GM18907 (cell line): ENCODE results near the gene PIAS3.

ENCODE experiments used
- ATAC-seq: cut with Tn5 transposase; IDR thresholded peaks from one replicate; pipeline ENCODE4 v1.9.1; 2021; ENCODE audit warnings: mild to moderate bottlenecking, moderate library complexity; ENCODE audit not compliant: unreplicated experiment

The PIAS3 gene

GRCh38 chr1:145858901-145859490 lies at the start of gene PIAS3:
TSS of gene PIAS3 (minus strand) at chr1:145859081. CDS start at chr1:145858990, 91 bp downstream.
- peak; percentile 83 for ATAC-seq

DNA sequence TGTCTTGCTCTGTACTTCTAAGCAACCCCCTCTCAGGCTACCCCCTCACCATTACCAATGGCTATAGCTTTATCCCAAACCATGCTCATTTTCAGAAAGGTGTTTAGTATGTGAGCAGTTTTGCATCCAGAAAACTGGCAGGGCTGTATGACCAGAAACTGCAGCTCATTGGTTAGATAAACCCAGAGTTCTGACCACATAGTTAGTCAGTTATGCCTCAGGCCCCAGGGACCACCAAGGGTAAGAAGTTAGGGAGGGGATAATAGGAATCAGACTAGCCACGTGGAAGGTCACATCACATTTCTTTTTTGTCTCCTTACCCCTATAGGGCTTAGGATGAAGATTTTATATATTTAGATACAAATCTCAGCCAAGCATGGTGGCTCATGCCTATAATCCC lies 49.8 kb upstream of the PIAS3 start:
- ATAC-seq = no peak

DNA sequence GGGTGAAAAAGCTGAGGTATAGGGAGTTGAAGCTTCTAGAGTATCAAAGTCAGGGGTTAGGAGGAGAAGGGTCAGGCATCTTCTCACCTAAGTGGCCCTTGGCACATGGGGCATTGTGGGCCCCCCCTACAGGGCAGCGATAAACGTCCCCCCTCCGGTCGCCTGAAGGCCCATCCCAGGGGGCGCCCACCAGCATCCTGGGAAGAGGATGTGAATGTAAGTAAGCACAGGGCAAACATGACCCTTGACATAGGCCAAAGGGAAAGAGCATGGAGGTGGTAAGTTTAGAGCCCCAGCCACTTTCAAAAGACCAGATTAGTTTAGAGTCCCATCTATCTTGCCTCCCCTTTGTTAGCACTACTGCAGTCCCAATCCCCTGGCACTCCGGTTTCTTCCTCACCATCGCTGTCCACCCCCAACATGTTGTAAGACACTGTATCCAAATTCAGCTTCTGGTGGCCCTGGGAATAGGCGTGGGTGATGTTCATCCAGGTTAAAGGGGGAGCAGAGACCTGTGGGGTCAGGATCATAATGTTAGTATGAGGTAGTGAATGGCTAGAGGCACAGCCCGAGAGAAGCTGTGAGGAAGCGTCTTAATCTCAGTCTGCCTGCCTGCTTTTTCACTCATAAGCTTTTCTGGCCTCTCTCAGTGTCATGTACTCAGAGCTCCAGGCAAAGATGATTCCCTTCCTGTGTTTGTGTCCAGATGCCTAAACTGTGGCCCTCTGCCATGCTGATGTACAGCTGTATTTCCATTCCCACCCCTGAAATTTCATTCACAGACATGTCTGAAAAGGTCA lies 48.3 kb upstream of the PIAS3 start:
- ATAC-seq = no peak

DNA sequence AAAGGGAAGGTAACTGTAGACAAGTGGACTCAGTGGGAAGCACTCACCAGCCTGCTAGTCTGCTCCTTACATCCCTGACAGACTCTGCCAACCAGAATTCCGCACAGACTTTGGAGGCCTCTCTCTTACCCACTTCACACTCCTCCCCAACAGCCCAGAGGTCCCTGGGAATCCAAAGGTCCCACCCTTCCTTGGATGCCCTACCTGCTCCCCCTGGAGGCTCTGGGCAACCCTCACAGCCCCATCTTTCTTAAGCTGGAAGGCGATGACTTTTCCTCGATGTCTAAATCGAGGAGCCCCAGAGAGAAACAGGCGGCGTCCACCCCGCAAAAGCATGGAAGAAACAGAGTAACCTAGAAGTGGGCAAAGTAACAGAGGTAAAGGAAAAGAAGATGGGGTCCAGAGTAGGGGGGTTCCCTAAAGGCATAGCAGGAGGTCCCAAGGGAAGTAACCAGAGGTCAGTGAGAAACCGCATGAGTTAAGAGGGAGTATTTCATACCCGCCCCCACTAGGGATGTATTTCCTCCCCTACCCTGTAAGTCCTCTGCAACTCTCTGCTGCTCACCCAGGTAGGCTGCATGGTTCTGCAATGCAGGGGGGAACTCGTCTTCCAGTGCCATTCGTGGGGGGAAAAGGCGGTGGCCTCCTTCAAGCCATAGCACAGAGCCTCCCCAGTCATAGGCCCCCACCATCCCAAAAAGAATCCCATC lies 42.6 kb upstream of the PIAS3 start:
- ATAC-seq = no peak

GRCh38 chr1:145898756-145899155 lies 39.9 kb upstream of the PIAS3 start:
- ATAC-seq = no peak

GRCh38 chr1:145897969-145898368 lies 39.1 kb upstream of the PIAS3 start:
- no peak for ATAC-seq

- no peak for ATAC-seq
Observed at GRCh38 chr1:145895471-145895870, 36.6 kb upstream of the PIAS3 start.

GRCh38 chr1:145893306-145894055 lies 34.6 kb upstream of the PIAS3 start:
- ATAC-seq = no peak

DNA sequence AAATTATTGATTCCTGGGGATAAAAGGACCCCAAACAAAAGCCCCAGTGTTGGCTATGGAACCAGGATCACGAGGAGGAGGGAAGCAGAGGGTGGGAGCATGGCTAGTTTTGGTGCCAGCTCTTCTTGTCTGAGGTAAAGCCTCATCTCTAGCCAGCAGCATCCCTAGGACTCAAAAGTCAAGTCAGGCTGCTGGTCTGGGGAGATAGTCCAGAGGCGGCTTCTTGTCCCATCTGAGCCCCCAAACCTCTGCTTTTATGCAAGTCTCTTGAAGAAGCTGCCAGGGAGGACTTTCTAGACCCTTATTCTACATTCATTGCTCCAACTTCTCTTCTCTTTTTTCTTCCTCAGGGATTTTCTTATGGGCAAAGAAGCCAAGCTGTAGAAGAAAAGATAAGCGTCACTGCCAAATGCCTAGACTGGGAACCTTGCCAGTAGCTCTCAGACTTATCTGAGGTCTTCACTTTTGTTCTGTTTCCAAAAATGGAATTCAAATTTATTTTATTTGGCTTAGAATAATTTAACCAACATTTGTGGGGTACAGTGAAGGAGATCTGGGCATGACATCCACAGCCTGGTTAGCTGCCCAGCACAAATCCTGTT lies 33.7 kb upstream of the PIAS3 start:
- ATAC-seq = no peak

- no peak for ATAC-seq
Observed at GRCh38 chr1:145891587-145892485, 33.0 kb upstream of the PIAS3 start.

DNA sequence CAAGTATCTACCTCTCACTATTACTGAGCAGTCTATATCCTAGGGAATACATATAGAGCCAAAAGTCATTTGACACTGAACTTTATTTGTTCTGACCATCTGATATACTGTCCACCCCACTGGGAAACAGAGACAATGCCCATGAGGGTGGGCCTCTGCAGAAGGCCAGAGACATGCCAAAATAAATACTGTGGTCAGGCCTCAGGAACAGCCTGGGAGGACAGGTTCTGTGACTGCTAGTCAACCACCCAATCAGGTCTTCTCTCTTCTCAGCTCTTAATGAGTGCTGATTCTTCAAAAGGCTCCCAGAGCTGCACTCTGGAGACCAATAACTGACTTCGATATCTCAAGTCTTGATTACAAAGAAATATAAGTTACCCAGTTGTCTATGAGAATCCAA lies 32.3 kb upstream of the PIAS3 start:
- ATAC-seq = no peak

DNA sequence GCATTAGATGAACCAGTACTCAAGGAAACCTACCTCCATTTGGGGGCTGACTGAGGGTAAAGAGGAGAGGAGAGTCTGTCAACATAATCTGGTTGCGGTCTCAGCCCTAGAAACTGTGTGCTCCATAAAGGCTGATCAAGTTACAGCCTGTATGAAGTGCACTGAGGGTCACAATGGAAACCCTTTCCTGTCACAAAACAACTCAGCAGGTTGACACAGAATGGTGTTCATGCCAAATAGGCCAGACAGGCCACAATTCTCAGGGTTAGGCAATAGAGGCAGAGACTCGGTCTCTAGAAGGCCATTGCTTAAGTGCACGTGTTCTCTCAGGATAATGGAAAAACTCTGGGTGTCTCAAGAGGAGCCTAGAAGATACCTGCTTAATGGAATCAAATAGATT lies 30.8 kb upstream of the PIAS3 start:
- ATAC-seq = no peak

DNA sequence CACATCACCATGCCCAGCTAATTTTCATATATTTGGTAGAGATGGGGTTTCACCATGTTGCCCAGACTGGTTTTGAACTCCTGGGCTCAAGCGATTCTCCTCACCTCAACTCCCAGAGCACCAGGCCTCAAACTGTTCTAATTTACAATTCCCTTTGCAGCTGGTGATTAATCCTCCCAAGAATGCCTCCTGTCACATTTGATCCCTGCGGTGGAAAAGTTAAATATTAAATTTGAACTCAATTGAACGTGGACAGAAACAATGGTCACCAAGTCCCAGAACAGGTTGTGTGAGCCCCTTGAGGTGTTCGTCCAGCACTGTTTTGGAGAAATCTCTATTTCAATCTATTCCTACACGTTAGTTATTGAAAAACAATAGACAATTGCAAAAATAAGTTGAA lies 28.8 kb upstream of the PIAS3 start:
- no peak for ATAC-seq

- no peak for ATAC-seq
Observed at GRCh38 chr1:145886816-145887215, 27.9 kb upstream of the PIAS3 start.

DNA sequence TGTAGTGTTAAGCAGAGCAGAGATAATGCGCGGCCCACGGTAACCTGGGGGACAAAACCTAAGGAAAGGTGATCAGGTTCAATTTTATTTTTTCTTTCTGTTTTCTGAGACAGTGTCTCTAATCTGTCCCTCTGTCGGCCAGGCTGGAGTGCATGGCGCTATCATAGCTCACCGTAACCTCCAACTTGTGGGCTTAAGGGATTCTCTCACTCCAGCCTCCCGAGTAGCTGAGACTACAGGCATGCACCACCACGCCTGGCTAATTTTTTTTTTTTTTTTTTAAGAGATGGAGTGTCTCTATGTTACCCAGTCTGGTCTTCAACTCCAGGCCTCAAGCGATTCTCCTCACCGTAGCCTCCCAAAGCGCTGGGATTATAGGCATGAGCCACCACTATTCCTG lies 27.5 kb upstream of the PIAS3 start:
- no peak for ATAC-seq

DNA sequence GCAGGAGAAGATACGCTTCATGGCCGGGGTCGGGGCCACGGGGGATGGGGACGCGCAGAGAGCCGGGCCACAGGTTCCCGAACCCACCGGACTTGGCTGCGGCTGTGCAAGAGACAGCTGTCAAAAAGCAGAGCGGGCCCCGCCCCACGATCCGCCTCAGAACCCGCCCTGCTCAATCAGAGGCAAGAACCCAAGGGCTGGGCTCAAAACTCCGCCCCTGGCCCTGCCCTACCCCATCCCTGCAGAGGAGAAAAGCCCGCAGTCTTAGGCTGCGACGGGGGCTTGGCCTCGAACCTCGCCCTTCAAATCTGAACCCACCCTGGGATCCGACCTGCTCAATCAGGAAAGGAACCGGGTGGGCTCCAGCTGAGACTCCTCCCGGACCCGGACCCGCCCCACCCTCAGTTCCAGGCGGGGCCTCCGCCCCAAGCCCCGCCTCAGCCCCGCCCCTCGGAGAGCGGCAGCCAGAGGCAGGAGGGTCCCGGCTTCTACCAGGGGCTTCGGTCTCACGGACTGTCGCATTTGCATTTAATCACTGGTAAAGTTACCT lies 26.9 kb upstream of the PIAS3 start, which contains the start of gene ANKRD35:
Gene ANKRD35 (minus strand): TSS at position 129 of the 550 bp plus-strand sequence. CDS start 108 bp downstream, at position 21.
- ATAC-seq = peak; percentile 99

DNA sequence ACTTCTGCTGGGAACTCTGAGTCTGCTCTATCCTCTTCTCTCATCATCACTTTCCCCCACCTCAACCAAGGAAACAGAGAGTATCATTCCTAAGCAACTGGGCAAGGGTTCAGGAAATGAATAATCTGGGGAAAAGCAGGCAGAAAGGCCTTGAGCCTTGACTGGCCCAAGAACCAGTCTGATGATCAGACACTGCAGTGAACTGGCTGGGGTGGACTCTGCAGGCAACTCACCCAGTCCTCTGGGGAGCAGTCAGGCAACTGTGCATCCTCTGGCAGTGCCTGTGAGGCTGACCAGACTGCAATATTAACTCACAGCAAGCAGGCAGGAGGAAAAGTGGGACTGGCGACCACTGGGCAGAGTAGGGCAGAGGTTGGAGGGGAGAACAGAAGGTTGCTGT lies 25.8 kb upstream of the PIAS3 start:
- no peak for ATAC-seq

- no peak for ATAC-seq
Observed at GRCh38 chr1:145879775-145880174, 20.9 kb upstream of the PIAS3 start.

DNA sequence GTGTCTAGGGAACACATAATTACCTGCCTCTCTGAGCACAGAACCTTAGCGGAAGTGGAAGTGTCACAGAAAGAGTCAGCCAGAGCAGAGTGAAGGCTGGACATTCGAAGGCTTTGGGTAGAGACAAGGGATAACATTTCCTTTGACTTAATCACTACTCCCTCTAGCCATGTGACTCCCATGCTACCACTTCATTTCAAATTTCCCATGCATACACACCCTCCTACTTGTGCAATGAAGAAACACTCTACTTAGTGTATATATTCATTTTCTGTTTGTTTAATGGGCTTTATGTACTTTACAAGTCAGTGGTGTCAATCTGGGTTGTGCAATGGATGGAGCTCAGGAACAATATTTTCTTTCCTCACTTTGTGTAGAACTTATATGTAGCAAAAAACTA lies 19.8 kb upstream of the PIAS3 start:
- ATAC-seq = no peak
